Measurements from ENCODE around the gene FAM111B. TPM values are rescaled to one million over a fixed set of nuclear protein-coding genes. Genes with fewer than 3 reads are reported as not detected.

Gene FAM111B
- total RNA-seq, 4 donors from 2014 or later, result 0.37 to 1.7 (median 0.40) TPM

DNA sequence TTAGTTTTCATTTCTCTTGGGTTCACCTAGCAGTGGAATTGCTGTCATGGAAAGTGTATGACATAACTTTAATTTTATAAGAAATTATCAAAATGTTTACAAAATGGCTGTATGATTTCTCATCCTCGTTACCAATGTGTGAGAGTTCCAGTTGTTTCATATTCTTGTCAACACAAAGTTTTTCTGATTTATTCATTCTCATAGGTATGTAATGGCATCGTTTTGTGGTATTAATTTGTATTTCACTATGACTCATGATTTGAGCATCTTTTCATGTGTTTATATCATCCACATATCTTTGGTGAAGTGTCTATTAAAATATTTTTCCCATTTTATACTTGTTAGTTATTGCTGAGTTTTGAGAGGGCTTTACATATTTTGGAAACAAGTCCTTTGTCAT lies 5.5 kb downstream of the FAM111B start:
- Histone ChIP-seq H3K27me3 (no peaks in the 10 kb centered on the region), H3K4me3 (no peak overlapping the region), H3K9me3 (peaks cover under 1 to 4% of the 10 kb centered on the region in 2 donors), H3K27ac (no peak overlapping the region), H3K4me1 (peaks cover 0 to 10% (median under 1%) of the 10 kb centered on the region in 4 donors), H3K36me3 (no peaks in the 10 kb centered on the region)
- intact Hi-C loops (cut with DNase I; ENCODE audit: low total_unique reads) (no loop called here), in situ Hi-C loops (cut with MboI; ENCODE audit: low pct_ligation_motif_present in 1 of 4, low pct_unique_long_range_greater_than_20kb in 1 of 4, low sequenced_read_pairs in 3 of 4) (no loop called here)
- WGBS, 2 donors (ENCODE audit: low coverage in 1 of 2), result 67 to 74% methylated on average over 2 of the region's 2 CpGs
- no peak for DNase-seq
- no peak for TF ChIP-seq EP300 (IDR thresholded peaks at IDR 0.05; ENCODE audit: low read depth)
- TF ChIP-seq POLR2AphosphoS5 (IDR thresholded peaks at IDR 0.05), result no peak
- no peak for TF ChIP-seq POLR2A (IDR thresholded peaks at IDR 0.05)
- TF ChIP-seq, protein P1, sequence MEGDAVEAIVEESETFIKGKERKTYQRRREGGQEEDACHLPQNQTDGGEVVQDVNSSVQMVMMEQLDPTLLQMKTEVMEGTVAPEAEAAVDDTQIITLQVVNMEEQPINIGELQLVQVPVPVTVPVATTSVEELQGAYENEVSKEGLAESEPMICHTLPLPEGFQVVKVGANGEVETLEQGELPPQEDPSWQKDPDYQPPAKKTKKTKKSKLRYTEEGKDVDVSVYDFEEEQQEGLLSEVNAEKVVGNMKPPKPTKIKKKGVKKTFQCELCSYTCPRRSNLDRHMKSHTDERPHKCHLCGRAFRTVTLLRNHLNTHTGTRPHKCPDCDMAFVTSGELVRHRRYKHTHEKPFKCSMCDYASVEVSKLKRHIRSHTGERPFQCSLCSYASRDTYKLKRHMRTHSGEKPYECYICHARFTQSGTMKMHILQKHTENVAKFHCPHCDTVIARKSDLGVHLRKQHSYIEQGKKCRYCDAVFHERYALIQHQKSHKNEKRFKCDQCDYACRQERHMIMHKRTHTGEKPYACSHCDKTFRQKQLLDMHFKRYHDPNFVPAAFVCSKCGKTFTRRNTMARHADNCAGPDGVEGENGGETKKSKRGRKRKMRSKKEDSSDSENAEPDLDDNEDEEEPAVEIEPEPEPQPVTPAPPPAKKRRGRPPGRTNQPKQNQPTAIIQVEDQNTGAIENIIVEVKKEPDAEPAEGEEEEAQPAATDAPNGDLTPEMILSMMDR (IDR thresholded peaks at IDR 0.05), result no peak

DNA sequence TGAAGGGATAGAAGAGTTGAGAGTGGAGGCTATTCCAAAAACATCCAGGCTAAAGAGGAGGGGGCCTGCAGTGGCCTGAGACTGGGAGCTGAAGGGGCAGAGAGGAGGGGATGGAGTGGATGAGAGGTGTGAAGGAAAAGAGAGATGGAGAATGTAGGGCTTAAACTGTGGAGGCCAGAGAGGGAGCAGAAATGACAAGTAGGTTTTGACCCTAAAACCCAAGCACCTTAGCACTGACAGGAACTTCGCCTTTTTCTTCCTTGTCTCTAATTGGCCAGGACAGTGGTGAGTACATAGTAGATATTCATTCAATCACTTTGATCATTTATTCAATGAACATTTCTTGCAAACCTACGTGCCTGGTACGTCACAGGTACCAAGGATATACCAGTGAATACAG lies 7.3 kb downstream of the FAM111B start:
- in situ Hi-C loops (cut with MboI; ENCODE audit: low pct_ligation_motif_present in 1 of 4, low pct_unique_long_range_greater_than_20kb in 1 of 4, low sequenced_read_pairs in 3 of 4) (no loop called here), intact Hi-C loops (cut with DNase I; ENCODE audit: low total_unique reads) (no loop called here)
- no peak for DNase-seq
- TF ChIP-seq POLR2AphosphoS5 (IDR thresholded peaks at IDR 0.05) (no peak), POLR2A (IDR thresholded peaks at IDR 0.05) (no peak), EP300 (IDR thresholded peaks at IDR 0.05; ENCODE audit: low read depth) (no peak)
- TF ChIP-seq, protein P1 (IDR thresholded peaks at IDR 0.05), result no peak
- peaks cover 15 to 23% of the 10 kb centered on the region in 2 donors for H3K9me3 ChIP-seq
- peaks cover 0 to 4% (median 0%) of the 10 kb centered on the region in 4 donors for H3K36me3 ChIP-seq
- no peaks in the 10 kb centered on the region for H3K4me1 ChIP-seq
- H3K27ac ChIP-seq, result no peak overlapping the region
- 94 to 96% methylated on average over 3 of the region's 3 CpGs for WGBS, 2 donors (ENCODE audit: low coverage in 1 of 2)
- no peak overlapping the region for H3K4me3 ChIP-seq
- H3K27me3 ChIP-seq, result no peaks in the 10 kb centered on the region

DNA sequence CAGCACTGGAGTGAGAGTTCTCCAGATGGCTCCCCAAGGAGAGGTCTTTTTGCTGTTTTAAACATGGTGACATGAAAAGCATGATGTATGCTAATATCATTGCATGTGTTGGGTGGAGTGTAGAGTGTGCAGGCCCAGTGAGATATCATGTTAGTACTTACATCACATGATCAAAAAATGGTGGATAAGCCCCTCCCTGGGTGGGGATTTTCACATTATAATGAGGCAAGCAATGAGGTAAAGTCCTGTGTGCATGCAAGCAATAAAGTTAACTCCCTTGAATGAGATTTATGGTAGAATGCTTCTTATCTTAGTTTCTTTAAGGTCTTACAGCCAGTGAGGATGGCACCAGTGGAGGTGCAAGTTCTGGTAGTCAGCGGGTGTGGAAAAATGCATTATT lies 8.5 kb downstream of the FAM111B start:
- Histone ChIP-seq H3K4me3 (no peak overlapping the region), H3K4me1 (no peaks in the 10 kb centered on the region), H3K27ac (no peak overlapping the region), H3K9me3 (peaks cover 15 to 23% of the 10 kb centered on the region in 2 donors), H3K27me3 (no peaks in the 10 kb centered on the region), H3K36me3 (peaks cover 0 to 4% (median 0%) of the 10 kb centered on the region in 4 donors)
- WGBS, 2 donors (ENCODE audit: low coverage in 1 of 2), result 90 to 100% methylated on average over 1 of the region's 1 CpG
- intact Hi-C loops (cut with DNase I; ENCODE audit: low total_unique reads), result no loop called here
- DNase-seq, result no peak
- no peak for TF ChIP-seq EP300 (IDR thresholded peaks at IDR 0.05; ENCODE audit: low read depth)
- no peak for TF ChIP-seq POLR2A (IDR thresholded peaks at IDR 0.05)
- no peak for TF ChIP-seq POLR2AphosphoS5 (IDR thresholded peaks at IDR 0.05)
- TF ChIP-seq, protein P1 (IDR thresholded peaks at IDR 0.05), result no peak
- in situ Hi-C loops (cut with MboI; ENCODE audit: low pct_ligation_motif_present in 1 of 4, low pct_unique_long_range_greater_than_20kb in 1 of 4, low sequenced_read_pairs in 3 of 4), result no loop called here

DNA sequence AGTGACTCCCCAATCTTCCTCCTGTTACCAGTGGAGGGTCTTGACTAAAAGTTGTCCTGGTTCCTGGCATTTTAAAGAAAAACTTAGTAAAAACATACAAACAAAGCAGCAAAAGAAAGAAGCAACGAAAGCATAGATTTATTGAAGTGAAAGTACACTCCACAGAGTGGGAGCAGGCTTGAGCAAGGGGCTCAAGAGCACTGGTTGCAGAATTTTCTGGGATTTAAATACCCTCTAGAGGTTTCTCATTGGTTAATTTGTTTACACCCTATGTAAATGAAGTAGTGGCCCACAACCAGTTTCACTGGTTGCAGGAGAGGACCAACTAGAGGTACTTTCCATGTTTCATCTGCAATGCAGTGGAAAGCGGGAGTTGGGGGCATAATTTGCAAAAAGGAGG lies 10.7 kb downstream of the FAM111B start:
- TF ChIP-seq POLR2AphosphoS5 (IDR thresholded peaks at IDR 0.05), result no peak
- no peak for TF ChIP-seq POLR2A (IDR thresholded peaks at IDR 0.05)
- TF ChIP-seq EP300 (IDR thresholded peaks at IDR 0.05; ENCODE audit: low read depth), result no peak
- TF ChIP-seq, protein P1 (IDR thresholded peaks at IDR 0.05), result no peak
- H3K27ac ChIP-seq, result no peak overlapping the region
- H3K9me3 ChIP-seq, result peaks cover 15 to 23% of the 10 kb centered on the region in 2 donors
- no peaks in the 10 kb centered on the region for H3K4me1 ChIP-seq
- no peak overlapping the region for H3K4me3 ChIP-seq
- in situ Hi-C loops (cut with MboI; ENCODE audit: low pct_ligation_motif_present in 1 of 4, low pct_unique_long_range_greater_than_20kb in 1 of 4, low sequenced_read_pairs in 3 of 4) (no loop called here), intact Hi-C loops (cut with DNase I; ENCODE audit: low total_unique reads) (no loop called here)
- 98 to 100% methylated on average over 2 of the region's 2 CpGs for WGBS, 2 donors (ENCODE audit: low coverage in 1 of 2)
- H3K36me3 ChIP-seq, result peaks cover 0 to 4% (median 0%) of the 10 kb centered on the region in 4 donors
- DNase-seq, result no peak
- H3K27me3 ChIP-seq, result no peaks in the 10 kb centered on the region
